Ishikawa (cell line): ENCODE data around the gene PRKN.

Experiments
- CEBPB ChIP-seq: IDR thresholded peaks from 2 replicates; pipeline ENCODE4 v1.6.1; 2012
- CREB1 ChIP-seq: IDR thresholded peaks from 2 replicates; pipeline ENCODE4 v1.6.1; 2012; ENCODE audit warnings: low read depth
- EGR1 ChIP-seq: IDR thresholded peaks from 2 replicates; pipeline ENCODE4 v1.6.1; 2012
- EP300 ChIP-seq: IDR thresholded peaks from 2 replicates; pipeline ENCODE4 v1.6.1; 2012; ENCODE audit warnings: borderline replicate concordance
- FOXM1 ChIP-seq: IDR thresholded peaks from 2 replicates; pipeline ENCODE4 v1.6.1; 2012; ENCODE audit warnings: low read depth, borderline replicate concordance
- MAX ChIP-seq: IDR thresholded peaks from 2 replicates; pipeline ENCODE4 v1.6.1; 2012
- NFIC ChIP-seq: IDR thresholded peaks from 2 replicates; pipeline ENCODE4 v1.6.1; 2012
- RAD21 ChIP-seq: IDR thresholded peaks from 2 replicates; pipeline ENCODE4 v1.6.1; 2012; ENCODE audit warnings: low read depth
- REST ChIP-seq: IDR thresholded peaks from 2 replicates; pipeline ENCODE4 v1.6.1; 2012; ENCODE audit warnings: low read depth, mild to moderate bottlenecking
- TAF1 ChIP-seq: IDR thresholded peaks from 2 replicates; pipeline ENCODE4 v1.6.1; 2012; ENCODE audit warnings: low read depth, mild to moderate bottlenecking
- TCF12 ChIP-seq: IDR thresholded peaks from 2 replicates; pipeline ENCODE4 v1.6.1; 2012; ENCODE audit warnings: low read depth
- TEAD4 ChIP-seq: IDR thresholded peaks from 2 replicates; pipeline ENCODE4 v1.6.1; 2012
- USF1 ChIP-seq: IDR thresholded peaks from 2 replicates; pipeline ENCODE4 v1.6.1; 2012
- YY1 ChIP-seq: IDR thresholded peaks from 2 replicates; pipeline ENCODE4 v1.6.1; 2012; ENCODE audit warnings: low read depth
- ZBTB7A ChIP-seq: IDR thresholded peaks from 2 replicates; pipeline ENCODE4 v1.6.1; 2012; ENCODE audit warnings: low read depth

PRKN gene

GRCh38 chr6:162715601-162716000, 12.0 kb downstream of the PRKN start:
- TF ChIP-seq ZBTB7A (no peak), CREB1 (no peak), YY1 (no peak), MAX (no peak), TCF12 (no peak), NFIC (no peak), TAF1 (no peak), RAD21 (no peak), CEBPB (no peak), TEAD4 (no peak), FOXM1 (no peak), REST (no peak), EGR1 (no peak), EP300 (no peak), USF1 (no peak)

- no peak for TF ChIP-seq REST
- TF ChIP-seq CREB1 = no peak
- TF ChIP-seq MAX = no peak
- TF ChIP-seq NFIC = no peak
- TF ChIP-seq RAD21 = no peak
- TF ChIP-seq YY1 = no peak
- no peak for TF ChIP-seq ZBTB7A
- TF ChIP-seq EP300 = no peak
- no peak for TF ChIP-seq FOXM1
- no peak for TF ChIP-seq TCF12
- TF ChIP-seq USF1 = no peak
- TF ChIP-seq EGR1 = no peak
- no peak for TF ChIP-seq CEBPB
- TF ChIP-seq TAF1 = no peak
- no peak for TF ChIP-seq TEAD4
These were observed 13.4 kb downstream of the PRKN start for GRCh38 chr6:162713974-162714780.

GRCh38 chr6:162712694-162713093, 14.9 kb downstream of the PRKN start:
- no peak for TF ChIP-seq RAD21
- TF ChIP-seq FOXM1 = no peak
- no peak for TF ChIP-seq EP300
- TF ChIP-seq TAF1 = no peak
- no peak for TF ChIP-seq YY1
- no peak for TF ChIP-seq NFIC

GRCh38 chr6:162711376-162711775, 16.2 kb downstream of the PRKN start:
- TF ChIP-seq RAD21 (no peak), TCF12 (no peak), CREB1 (no peak), MAX (no peak)

GRCh38 chr6:162710936-162711335, 16.6 kb downstream of the PRKN start:
- TF ChIP-seq CEBPB (no peak), REST (no peak), TAF1 (no peak), ZBTB7A (no peak)
